Activated T-cell treated with anti-CD3 and anti-CD28 coated beads for 4 hours (primary cell): ENCODE results near the gene CAMTA1.

ENCODE experiments used
- DNase-seq: peaks from one replicate; pipeline ENCODE4 v3.0.0-alpha.2; 2020

Gene CAMTA1

GRCh38 chr1:7335224-7335879 lies 550.1 kb downstream of the CAMTA1 start:
- DNase-seq: no peak

DNA sequence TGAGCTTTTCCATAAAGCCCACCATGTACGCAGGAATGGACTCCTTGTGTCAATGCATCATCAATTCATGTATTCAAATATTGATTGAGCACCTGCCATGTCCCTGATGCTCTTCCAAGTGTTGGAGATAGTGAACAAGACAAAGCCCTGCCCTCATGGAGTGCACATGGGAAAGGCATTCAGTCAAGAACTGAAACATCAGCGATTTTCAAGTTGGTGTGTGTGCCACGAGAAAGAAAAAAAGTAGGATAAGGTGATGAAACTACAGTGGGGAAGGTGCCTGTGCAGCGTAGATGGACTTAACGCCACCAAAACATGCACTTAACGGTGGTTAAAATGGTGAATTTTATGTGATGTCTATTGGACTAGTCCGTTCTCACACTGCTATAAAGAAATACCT lies 553.2 kb downstream of the CAMTA1 start:
- no peak for DNase-seq

- no peak for DNase-seq
Observed at GRCh38 chr1:7339014-7339413, 553.8 kb downstream of the CAMTA1 start.

- no peak for DNase-seq
Observed at GRCh38 chr1:7339953-7340352, 554.7 kb downstream of the CAMTA1 start.

DNA sequence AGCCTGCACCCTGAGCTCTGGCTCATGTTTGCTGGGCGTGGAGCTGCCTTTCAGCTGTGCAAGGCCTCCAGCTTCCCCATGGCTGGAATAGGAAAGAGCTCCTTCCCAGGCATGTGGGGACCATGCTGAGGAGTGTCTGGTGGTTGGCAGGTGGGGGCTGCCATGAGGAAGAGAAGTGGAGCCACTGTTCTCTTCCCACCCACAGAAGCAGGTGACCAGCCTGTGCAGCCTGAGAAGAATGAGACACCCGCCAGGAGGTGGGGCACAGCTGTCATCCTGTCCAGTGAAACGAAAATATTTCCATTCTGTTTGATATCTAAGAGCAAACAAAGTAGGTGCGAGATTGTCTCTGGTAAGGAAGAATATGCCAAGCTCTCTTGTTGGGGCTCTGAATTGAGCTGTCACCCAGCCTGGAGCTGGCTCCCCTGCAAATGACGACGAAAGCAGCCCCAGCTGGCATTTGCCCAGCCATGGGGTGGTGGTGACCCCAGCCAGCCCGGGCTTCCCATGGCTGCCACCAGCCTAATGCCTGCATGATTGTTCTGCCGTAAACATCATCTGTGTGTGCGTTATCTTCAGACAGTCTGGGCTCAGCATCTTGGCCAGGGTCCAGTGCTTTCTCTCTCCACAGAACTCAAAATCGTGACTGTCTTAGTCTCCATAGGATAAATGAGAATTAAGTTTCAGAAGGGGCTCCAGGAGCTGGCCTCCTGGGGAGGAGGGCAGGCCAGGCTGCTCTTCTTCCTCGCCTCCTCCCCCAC lies 556.1 kb downstream of the CAMTA1 start:
- DNase-seq: no peak

- no peak for DNase-seq
Observed at GRCh38 chr1:7343882-7344281, 558.6 kb downstream of the CAMTA1 start.

DNA sequence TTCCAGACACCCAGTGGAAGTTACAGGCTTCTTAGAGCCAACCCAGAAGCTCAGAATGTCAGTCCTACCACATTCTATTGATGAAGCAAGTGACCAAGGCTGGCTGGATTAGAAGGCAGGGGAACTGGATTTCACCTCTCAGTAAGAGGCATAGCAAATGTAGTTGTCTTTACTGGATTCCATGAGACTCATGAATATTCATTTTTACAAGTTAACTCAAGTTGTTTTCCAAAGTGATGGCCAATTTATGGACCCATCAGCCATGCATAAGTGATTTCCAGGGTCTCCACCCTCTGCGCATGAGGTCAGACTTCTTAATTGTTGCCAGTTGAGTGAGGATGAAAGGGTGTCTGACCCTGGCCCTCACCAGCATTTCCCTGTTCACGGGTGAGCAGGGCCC lies 559.0 kb downstream of the CAMTA1 start:
- DNase-seq: no peak

GRCh38 chr1:7345516-7345915 lies 560.3 kb downstream of the CAMTA1 start:
- no peak for DNase-seq

- DNase-seq: no peak
Observed at GRCh38 chr1:7346070-7346596, 560.9 kb downstream of the CAMTA1 start.

DNA sequence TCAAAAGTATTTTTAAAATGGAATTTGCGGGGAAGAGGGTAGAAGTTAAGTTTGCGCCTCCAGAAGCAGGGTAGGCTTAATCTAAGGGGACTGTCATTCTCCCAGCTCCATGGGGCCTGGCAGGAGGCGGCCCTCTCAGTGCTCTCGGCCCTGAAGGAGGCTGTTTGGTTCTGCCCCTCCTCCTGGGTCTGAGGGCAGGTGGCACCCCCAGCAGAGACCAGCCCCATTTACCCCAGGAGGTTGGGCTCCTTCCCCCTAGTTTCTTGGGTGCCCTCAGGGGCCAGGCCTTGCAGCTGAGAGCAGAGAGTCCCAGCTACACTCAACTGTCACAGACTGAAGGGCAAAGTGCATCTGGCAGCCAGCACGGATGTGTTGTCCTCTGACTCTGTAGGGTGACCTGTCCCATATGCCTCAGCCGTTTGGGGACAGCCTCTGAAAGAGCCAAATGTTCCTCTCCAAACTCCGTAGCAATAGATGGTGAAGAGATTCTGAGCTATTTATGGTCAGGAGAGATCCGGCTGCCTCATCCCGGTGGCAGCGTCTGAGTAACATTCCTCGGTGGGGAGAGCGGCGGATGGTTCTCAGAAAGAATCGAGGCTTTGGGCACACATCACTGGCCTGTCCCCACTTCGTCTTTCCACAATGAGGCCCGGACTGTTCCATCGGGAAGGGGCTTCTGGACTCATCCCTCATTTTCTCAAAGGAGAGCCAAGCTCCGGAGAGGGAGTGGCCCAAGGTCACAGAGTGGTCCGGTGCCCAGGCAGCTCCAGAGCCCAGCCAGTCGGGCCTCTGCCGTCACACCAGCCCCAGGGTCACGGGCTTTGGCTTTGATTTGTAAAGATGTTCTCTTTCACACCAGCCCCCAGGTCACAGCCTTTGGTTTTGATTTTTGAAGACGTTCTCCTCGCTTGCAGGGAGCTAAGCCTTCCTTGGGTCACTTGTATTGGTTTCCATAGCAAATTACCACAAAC lies 561.6 kb downstream of the CAMTA1 start:
- no peak for DNase-seq

DNA sequence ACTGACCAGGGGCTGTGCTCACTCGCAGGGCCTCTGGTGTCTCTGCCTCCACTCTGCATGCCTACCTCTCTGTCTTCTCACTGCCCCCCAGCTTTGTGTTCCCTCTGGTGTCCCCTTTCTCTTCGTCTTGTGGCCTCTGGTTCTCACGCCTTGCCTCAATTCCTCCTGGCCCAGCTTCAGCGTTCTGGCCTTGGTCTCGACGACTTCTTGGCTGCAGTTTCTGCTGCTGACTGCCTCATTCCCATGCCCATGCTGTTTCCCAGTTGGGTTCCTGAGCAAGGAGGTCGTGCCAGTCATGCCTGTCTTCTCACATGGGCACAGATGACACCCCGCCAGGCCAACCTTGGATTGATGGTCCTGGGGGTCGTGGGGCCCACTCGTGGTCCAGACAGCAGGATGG lies 562.8 kb downstream of the CAMTA1 start:
- no peak for DNase-seq

GRCh38 chr1:7348580-7348979 lies 563.3 kb downstream of the CAMTA1 start:
- no peak for DNase-seq

GRCh38 chr1:7350804-7351203 lies 565.5 kb downstream of the CAMTA1 start:
- no peak for DNase-seq

GRCh38 chr1:7351649-7352048 lies 566.4 kb downstream of the CAMTA1 start:
- no peak for DNase-seq

DNA sequence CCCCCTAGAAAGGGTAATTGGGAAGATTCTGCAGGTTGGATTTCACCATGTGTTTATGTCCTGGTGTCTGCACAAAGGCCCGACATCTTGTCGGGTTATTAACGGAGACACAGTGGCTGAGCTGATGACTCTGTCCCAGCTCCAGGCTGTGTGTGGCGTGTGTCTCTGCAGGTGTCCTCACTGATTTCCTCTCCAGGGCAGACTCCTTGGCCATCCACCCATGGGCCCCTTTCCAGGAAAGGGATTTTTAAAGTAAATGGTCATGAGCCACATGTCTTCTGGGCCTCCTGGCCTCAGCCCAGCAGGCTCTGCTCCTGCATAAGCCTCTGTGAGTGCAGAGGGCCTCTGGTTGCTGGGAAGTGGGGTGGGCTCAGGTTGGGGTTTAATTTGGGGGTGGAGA lies 567.1 kb downstream of the CAMTA1 start:
- DNase-seq: no peak

DNA sequence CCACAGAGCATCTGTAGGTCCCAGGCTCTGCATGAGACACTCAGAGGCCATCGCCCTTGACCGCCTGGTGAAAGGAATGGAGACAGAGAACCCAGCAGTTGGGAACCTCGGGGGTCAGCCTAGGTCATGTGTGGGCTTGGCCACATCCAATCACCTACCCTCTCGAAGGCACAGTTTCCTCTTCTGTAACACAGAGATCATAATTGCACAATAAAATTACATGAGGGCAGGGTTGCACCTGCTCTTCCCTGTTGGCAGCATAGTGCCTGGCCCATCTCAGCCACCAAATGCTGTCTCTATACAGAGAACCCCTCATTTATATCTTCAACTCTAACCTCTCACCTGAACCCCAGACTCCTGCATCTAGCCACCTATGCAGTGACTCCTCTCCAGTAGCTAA lies 567.7 kb downstream of the CAMTA1 start:
- DNase-seq: no peak

GRCh38 chr1:7355646-7356045 lies 570.4 kb downstream of the CAMTA1 start:
- no peak for DNase-seq

- DNase-seq: no peak
Observed at GRCh38 chr1:7356079-7356478, 570.8 kb downstream of the CAMTA1 start.

GRCh38 chr1:7358425-7358824 lies 573.2 kb downstream of the CAMTA1 start:
- DNase-seq: no peak

GRCh38 chr1:7360526-7360925 lies 575.3 kb downstream of the CAMTA1 start:
- no peak for DNase-seq

DNA sequence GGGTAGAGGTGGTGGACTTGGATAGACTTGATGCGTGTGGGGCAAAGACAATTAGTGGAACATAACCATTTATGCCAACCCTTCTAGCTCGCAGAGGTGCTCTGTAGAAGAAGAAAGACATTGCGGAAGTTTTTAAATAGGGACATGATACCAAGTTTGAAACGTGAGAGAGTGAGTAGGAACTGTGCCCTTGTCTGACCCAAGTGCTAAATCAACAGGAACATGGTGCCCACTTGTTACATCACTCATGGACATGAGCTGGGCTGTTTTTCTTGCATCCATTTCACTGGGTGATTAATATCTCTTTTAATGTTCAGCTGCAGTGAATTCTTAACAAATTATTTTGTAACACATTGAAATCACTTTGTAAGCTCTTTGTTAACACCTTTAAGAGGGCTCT lies 577.7 kb downstream of the CAMTA1 start:
- no peak for DNase-seq

DNA sequence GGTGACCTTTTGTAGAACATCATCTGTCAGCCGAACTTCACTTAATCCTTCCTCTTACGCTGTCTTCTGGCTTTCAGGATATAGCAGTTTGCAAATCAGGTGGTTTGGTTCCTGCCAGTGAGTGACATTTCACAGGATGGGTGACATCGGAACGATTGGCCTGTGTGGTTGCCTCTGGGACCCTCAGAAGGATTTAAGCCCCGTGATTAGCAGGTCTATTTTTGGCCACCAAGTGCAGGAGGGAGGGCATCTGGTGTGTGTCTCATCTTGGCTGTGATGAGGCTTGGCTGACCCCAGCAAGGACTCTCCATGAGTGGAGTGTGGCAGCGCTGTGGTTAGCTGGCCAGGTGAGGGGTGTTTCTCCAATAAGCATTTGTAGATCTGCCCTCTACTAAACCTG lies 578.2 kb downstream of the CAMTA1 start:
- DNase-seq: no peak

DNA sequence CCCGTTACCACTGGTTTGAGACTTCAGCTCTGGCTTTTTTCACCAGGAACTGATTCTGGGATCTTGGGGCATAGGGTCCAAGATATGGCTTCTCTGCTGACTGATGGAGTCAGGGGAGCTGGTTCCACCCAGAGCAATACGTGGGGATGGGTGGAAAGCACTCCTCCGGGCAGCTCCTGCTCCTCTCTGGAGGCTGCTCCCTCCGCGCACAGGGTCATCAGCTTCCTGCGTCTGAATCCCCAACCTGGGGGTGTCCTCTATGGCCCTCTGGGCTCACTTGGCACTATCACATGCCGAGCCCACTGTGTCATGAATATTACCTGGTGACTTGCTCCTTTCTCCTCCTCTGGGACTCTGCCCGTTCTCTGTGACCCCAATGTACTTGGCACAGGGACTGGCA lies 580.5 kb downstream of the CAMTA1 start:
- DNase-seq: no peak
